ENCODE results near the gene DCST1.

DCST1 gene

GRCh38 chr1:155007251-155007828, 26.3 kb upstream of the DCST1 start:
- Histone ChIP-seq H3K27ac (ENCODE audit: low read depth, low read length) (peak overlapping the region; percentile 98), H3K27me3 (ENCODE audit: control insufficient read depth in 1 of 2, insufficient read depth in 2 of 2, low read length in 2 of 2) (no peaks in the 10 kb centered on the region), H3K9me3 (ENCODE audit: control insufficient read depth in 1 of 2, low read length in 2 of 2) (no peaks in the 10 kb centered on the region), H3K4me3 (ENCODE audit: low read depth in 1 of 2, low read length in 2 of 2) (peak overlapping the region; percentile 66 to 70), H3K4me1 (ENCODE audit: control insufficient read depth in 1 of 2, insufficient read depth in 2 of 2, low read length in 2 of 2) (peaks cover 61 to 77% of the 10 kb centered on the region in 2 donors), H3K36me3 (ENCODE audit: control insufficient read depth in 1 of 2, insufficient read depth in 2 of 2, low read length in 2 of 2) (no peaks in the 10 kb centered on the region), H3K9ac (ENCODE audit: low read depth in 1 of 2, low read length in 2 of 2) (peak overlapping the region; percentile 84 to 85)

- Histone ChIP-seq H3K27ac (ENCODE audit: low read depth, low read length) (peak overlapping the region; percentile 98), H3K9ac (ENCODE audit: low read depth in 1 of 2, low read length in 2 of 2) (peak overlapping the region; percentile 84 to 85), H3K27me3 (ENCODE audit: control insufficient read depth in 1 of 2, insufficient read depth in 2 of 2, low read length in 2 of 2) (no peaks in the 10 kb centered on the region), H3K4me1 (ENCODE audit: control insufficient read depth in 1 of 2, insufficient read depth in 2 of 2, low read length in 2 of 2) (peaks cover 70 to 86% of the 10 kb centered on the region in 2 donors), H3K36me3 (ENCODE audit: control insufficient read depth in 1 of 2, insufficient read depth in 2 of 2, low read length in 2 of 2) (peaks cover 0 to 5% of the 10 kb centered on the region in 2 donors), H3K9me3 (ENCODE audit: control insufficient read depth in 1 of 2, low read length in 2 of 2) (no peaks in the 10 kb centered on the region), H3K4me3 (ENCODE audit: low read depth in 1 of 2, low read length in 2 of 2) (peak overlapping the region; percentile 66 to 70)
Observed at GRCh38 chr1:155008015-155008941, 25.3 kb upstream of the DCST1 start.

- Histone ChIP-seq H3K27ac (ENCODE audit: low read depth, low read length) (peak overlapping the region; percentile 98), H3K36me3 (ENCODE audit: control insufficient read depth in 1 of 2, insufficient read depth in 2 of 2, low read length in 2 of 2) (peaks cover 5 to 11% of the 10 kb centered on the region in 2 donors), H3K9me3 (ENCODE audit: control insufficient read depth in 1 of 2, low read length in 2 of 2) (no peaks in the 10 kb centered on the region), H3K4me3 (ENCODE audit: low read depth in 1 of 2, low read length in 2 of 2) (peak overlapping the region; percentile 66 to 70), H3K9ac (ENCODE audit: low read depth in 1 of 2, low read length in 2 of 2) (peak overlapping the region; percentile 74 to 85), H3K27me3 (ENCODE audit: control insufficient read depth in 1 of 2, insufficient read depth in 2 of 2, low read length in 2 of 2) (no peaks in the 10 kb centered on the region), H3K4me1 (ENCODE audit: control insufficient read depth in 1 of 2, insufficient read depth in 2 of 2, low read length in 2 of 2) (peaks cover 77 to 91% of the 10 kb centered on the region in 2 donors)
Observed at GRCh38 chr1:155009221-155009711, 24.4 kb upstream of the DCST1 start.

GRCh38 chr1:155009742-155010141, 23.9 kb upstream of the DCST1 start:
- peaks cover 10 to 16% of the 10 kb centered on the region in 2 donors for H3K36me3 ChIP-seq (ENCODE audit: control insufficient read depth in 1 of 2, insufficient read depth in 2 of 2, low read length in 2 of 2)
- H3K27me3 ChIP-seq (ENCODE audit: control insufficient read depth in 1 of 2, insufficient read depth in 2 of 2, low read length in 2 of 2), result no peaks in the 10 kb centered on the region
- H3K9ac ChIP-seq (ENCODE audit: low read depth in 1 of 2, low read length in 2 of 2), result peak overlapping the region; percentile 64 to 85
- H3K4me3 ChIP-seq (ENCODE audit: low read depth in 1 of 2, low read length in 2 of 2), result peak overlapping the region; percentile 66 to 70
- peaks cover 77 to 91% of the 10 kb centered on the region in 2 donors for H3K4me1 ChIP-seq (ENCODE audit: control insufficient read depth in 1 of 2, insufficient read depth in 2 of 2, low read length in 2 of 2)
- H3K9me3 ChIP-seq (ENCODE audit: control insufficient read depth in 1 of 2, low read length in 2 of 2), result no peaks in the 10 kb centered on the region
- peak overlapping the region; percentile 98 for H3K27ac ChIP-seq (ENCODE audit: low read depth, low read length)

GRCh38 chr1:155010211-155010918, 23.3 kb upstream of the DCST1 start:
- Histone ChIP-seq H3K27ac (ENCODE audit: low read depth, low read length) (peak overlapping the region; percentile 98), H3K4me3 (ENCODE audit: low read depth in 1 of 2, low read length in 2 of 2) (peak overlapping the region; percentile 66 to 70), H3K27me3 (ENCODE audit: control insufficient read depth in 1 of 2, insufficient read depth in 2 of 2, low read length in 2 of 2) (no peaks in the 10 kb centered on the region), H3K9me3 (ENCODE audit: control insufficient read depth in 1 of 2, low read length in 2 of 2) (no peaks in the 10 kb centered on the region), H3K4me1 (ENCODE audit: control insufficient read depth in 1 of 2, insufficient read depth in 2 of 2, low read length in 2 of 2) (peaks cover 78 to 90% of the 10 kb centered on the region in 2 donors), H3K9ac (ENCODE audit: low read depth in 1 of 2, low read length in 2 of 2) (peak overlapping the region; percentile 64 to 85), H3K36me3 (ENCODE audit: control insufficient read depth in 1 of 2, insufficient read depth in 2 of 2, low read length in 2 of 2) (peaks cover 16 to 18% of the 10 kb centered on the region in 2 donors)

- H3K27ac ChIP-seq (ENCODE audit: low read depth, low read length), result peak overlapping the region; percentile 76
- no peaks in the 10 kb centered on the region for H3K27me3 ChIP-seq (ENCODE audit: control insufficient read depth in 1 of 2, insufficient read depth in 2 of 2, low read length in 2 of 2)
- H3K36me3 ChIP-seq (ENCODE audit: control insufficient read depth in 1 of 2, insufficient read depth in 2 of 2, low read length in 2 of 2), result peaks cover 22% of the 10 kb centered on the region in 2 donors
- H3K9ac ChIP-seq (ENCODE audit: low read depth in 1 of 2, low read length in 2 of 2), result peak overlapping the region; percentile 52 to 85
- H3K9me3 ChIP-seq (ENCODE audit: control insufficient read depth in 1 of 2, low read length in 2 of 2), result no peaks in the 10 kb centered on the region
- H3K4me1 ChIP-seq (ENCODE audit: control insufficient read depth in 1 of 2, insufficient read depth in 2 of 2, low read length in 2 of 2), result peaks cover 78 to 90% of the 10 kb centered on the region in 2 donors
- H3K4me3 ChIP-seq (ENCODE audit: low read depth in 1 of 2, low read length in 2 of 2), result peak overlapping the region; percentile 36 to 70
Observed at GRCh38 chr1:155011004-155011416, 22.6 kb upstream of the DCST1 start.

GRCh38 chr1:155011437-155012025, 22.1 kb upstream of the DCST1 start:
- Histone ChIP-seq H3K4me1 (ENCODE audit: control insufficient read depth in 1 of 2, insufficient read depth in 2 of 2, low read length in 2 of 2) (peaks cover 77 to 90% of the 10 kb centered on the region in 2 donors), H3K9ac (ENCODE audit: low read depth in 1 of 2, low read length in 2 of 2) (peak overlapping the region; percentile 52 to 85), H3K27ac (ENCODE audit: low read depth, low read length) (peak overlapping the region; percentile 76), H3K9me3 (ENCODE audit: control insufficient read depth in 1 of 2, low read length in 2 of 2) (no peaks in the 10 kb centered on the region), H3K36me3 (ENCODE audit: control insufficient read depth in 1 of 2, insufficient read depth in 2 of 2, low read length in 2 of 2) (peaks cover 27 to 28% of the 10 kb centered on the region in 2 donors), H3K4me3 (ENCODE audit: low read depth in 1 of 2, low read length in 2 of 2) (peak overlapping the region; percentile 46 to 70), H3K27me3 (ENCODE audit: control insufficient read depth in 1 of 2, insufficient read depth in 2 of 2, low read length in 2 of 2) (no peaks in the 10 kb centered on the region)

GRCh38 chr1:155012026-155012546, 21.5 kb upstream of the DCST1 start:
- Histone ChIP-seq H3K9me3 (ENCODE audit: control insufficient read depth in 1 of 2, low read length in 2 of 2) (no peaks in the 10 kb centered on the region), H3K4me3 (ENCODE audit: low read depth in 1 of 2, low read length in 2 of 2) (peak overlapping the region; percentile 46 to 48), H3K27ac (ENCODE audit: low read depth, low read length) (peak overlapping the region; percentile 76), H3K9ac (ENCODE audit: low read depth in 1 of 2, low read length in 2 of 2) (peak overlapping the region; percentile 52 to 85), H3K4me1 (ENCODE audit: control insufficient read depth in 1 of 2, insufficient read depth in 2 of 2, low read length in 2 of 2) (peaks cover 77 to 90% of the 10 kb centered on the region in 2 donors), H3K27me3 (ENCODE audit: control insufficient read depth in 1 of 2, insufficient read depth in 2 of 2, low read length in 2 of 2) (no peaks in the 10 kb centered on the region), H3K36me3 (ENCODE audit: control insufficient read depth in 1 of 2, insufficient read depth in 2 of 2, low read length in 2 of 2) (peaks cover 29 to 32% of the 10 kb centered on the region in 2 donors)
